NB4 (cell line): Measurements from ENCODE around the gene WDR73.
"Not testable (repeated sequence)": the region's sequence is repeated elsewhere in the genome, so short reads cannot be mapped to it uniquely, and the experiment has no call there.

Experiments
- CTCF ChIP-seq: IDR thresholded peaks from one replicate; pipeline ENCODE4 v1.5.1; 2012; ENCODE audit warnings: low read depth, low read length
- MYC ChIP-seq: IDR thresholded peaks from 2 replicates; pipeline ENCODE4 v1.6.1; 2011; ENCODE audit warnings: low read depth, low read length
- POLR2A ChIP-seq: IDR thresholded peaks from 2 replicates; pipeline ENCODE4 v1.6.1; 2011; ENCODE audit warnings: mild to moderate bottlenecking; ENCODE audit not compliant: insufficient read length; ENCODE audit errors: extremely low read depth

- not testable (repeated sequence) for TF ChIP-seq POLR2A, CTCF, MYC
Measured at GRCh38 chr15:84642640-84643039, 11.4 kb downstream of the WDR73 start.
